Vagina (tissue), 2 donors: ENCODE results near the gene CTNNA3.

Experiments
- CTCF ChIP-seq, 3 experiments: fragments of 450-650 bp in 2 of 3; fragments of 200-600 bp in 1 of 3; sonication (generic) in 1 of 3; IDR thresholded peaks; one replicate each; pipeline ENCODE4 v1.5.1; 2017 to 2019; ENCODE audit warnings: antibody characterized with exemption in 3 of 3, mild to moderate bottlenecking in 2 of 3, moderate library complexity in 2 of 3
- POLR2A ChIP-seq, 2 donors: fragments of 450-650 bp; IDR thresholded peaks; one replicate each; pipeline ENCODE4 v1.6.1; 2017; ENCODE audit warnings: antibody characterized with exemption in 2 of 2, mild to moderate bottlenecking in 2 of 2, moderate library complexity in 2 of 2
- POLR2AphosphoS5 ChIP-seq, 2 donors: sonication (generic); formaldehyde crosslinking; IDR thresholded peaks; one replicate each; pipeline ENCODE4 v1.9.0; 2017; ENCODE audit warnings: antibody characterized with exemption in 2 of 2, mild to moderate bottlenecking in 2 of 2, low read depth in 1 of 2; ENCODE audit not compliant: insufficient read depth in 1 of 2

GRCh38 chr10:66916030-66916429 is 780.0 kb downstream of the CTNNA3 start:
- no peak for TF ChIP-seq CTCF (IDR thresholded peaks at IDR 0.05)
- no peak for TF ChIP-seq POLR2A (IDR thresholded peaks at IDR 0.05)
- no peak for TF ChIP-seq POLR2AphosphoS5 (IDR thresholded peaks at IDR 0.05; ENCODE audit: insufficient read depth in 1 of 2, low read depth in 1 of 2)
